Tongue (tissue), 2 donors: Measurements from ENCODE around the gene PGR. TPM values are rescaled to one million over a fixed set of nuclear protein-coding genes. Genes with fewer than 3 reads are reported as not detected.

Source experiments
- DNase-seq: peaks from one replicate; pipeline ENCODE4 v3.0.0-alpha.2; 2015
- total RNA-seq: library from RNA; depleted of rRNA; stranded (reverse); fragments of >200 nt; gene quantifications from one replicate; pipeline ENCODE4 v1.2.3, GENCODE V29; 2014

Gene PGR
- total RNA-seq, 1 donor from 2014 or later: 0.10 TPM

DNA sequence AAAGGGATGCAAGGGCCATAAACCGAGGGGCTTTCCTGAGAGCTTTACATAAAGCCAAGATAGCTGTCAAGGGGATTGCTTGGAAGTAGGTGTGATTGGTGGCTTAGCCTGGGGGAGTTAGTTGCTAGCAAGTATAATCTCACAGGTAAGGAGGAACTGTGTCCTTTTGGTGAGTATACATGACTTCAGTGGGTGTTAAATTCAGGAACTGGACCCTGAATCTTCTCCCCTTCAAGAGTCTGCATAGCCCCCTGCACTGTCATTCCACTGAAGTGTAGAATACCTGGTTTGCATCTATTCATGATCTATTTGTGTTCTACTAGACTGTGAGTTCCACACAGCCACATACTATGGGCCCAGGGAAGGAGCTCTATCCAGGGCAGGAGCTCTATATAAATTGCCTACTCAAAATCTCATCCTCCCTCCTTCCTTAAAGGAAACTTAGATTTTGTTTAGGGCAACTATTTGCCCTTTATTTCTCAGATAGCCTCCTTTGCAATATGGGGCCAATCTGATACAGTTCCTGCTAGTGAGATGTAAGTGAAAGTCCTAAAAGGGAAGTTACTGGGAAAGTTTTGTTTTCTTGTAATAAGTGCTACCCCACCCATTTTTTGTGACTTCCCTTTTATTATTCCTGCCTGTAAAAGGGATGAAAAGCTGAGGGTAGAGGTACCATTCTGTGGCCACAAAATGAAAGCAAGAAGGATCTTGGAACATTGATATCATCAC is 120.5 kb downstream of the PGR start:
- no peak for DNase-seq

DNA sequence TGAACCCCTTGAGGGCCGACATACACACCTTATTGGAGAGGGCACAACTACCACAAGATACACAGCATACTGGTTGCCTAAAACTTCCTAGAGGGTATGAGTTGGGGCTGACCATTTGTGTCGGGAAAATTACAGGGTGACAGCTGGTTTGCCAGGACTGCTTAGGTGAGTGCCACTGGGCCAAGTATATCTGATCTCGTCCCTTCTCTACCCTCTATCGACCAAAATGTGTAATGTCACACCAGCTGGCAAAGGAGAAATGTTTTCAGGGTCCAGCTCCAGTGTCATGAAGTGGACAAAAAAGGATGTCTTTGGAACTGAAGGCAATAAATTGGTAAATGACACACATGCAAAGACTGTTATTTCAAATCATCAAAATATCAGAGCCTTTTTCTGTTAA is 126.1 kb downstream of the PGR start:
- no peak for DNase-seq

DNA sequence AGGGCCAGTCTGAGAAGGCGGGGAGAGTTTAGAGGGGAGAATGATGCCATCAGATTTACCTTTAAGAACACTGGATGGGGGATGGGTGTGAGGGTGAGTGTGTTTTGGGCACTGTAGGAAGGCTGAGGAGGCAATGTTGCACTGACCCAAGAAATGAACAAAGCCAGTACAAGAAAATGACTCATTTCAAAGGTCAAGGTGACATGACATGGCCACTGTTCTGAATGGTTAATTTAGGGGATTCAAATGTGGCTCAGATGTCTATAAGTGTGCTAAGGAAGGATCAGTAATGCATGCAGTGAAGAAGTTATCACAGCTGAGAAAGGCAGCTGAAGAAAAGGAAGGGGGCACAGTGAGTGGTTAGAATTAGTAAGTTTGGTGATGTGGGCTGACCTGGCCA is 129.9 kb downstream of the PGR start:
- no peak for DNase-seq

DNA sequence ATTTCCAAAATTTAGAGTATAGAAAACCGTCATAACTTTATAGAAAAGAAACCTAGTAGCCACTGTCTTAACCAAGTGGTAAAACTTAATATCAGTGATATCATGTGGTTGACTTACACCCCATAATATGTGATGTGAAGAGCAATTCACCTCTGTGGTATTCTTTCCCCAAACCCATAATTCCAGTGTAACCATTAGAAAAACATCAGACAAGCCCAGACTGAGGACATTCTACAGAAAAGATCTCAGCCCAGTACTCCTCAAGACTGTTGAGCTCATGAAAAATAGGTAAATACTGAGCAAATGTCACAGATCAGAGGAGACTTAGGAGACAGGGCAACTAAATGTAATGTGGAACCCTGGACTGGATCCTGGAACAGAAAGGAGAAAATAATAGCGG is 134.6 kb downstream of the PGR start:
- no peak for DNase-seq

DNA sequence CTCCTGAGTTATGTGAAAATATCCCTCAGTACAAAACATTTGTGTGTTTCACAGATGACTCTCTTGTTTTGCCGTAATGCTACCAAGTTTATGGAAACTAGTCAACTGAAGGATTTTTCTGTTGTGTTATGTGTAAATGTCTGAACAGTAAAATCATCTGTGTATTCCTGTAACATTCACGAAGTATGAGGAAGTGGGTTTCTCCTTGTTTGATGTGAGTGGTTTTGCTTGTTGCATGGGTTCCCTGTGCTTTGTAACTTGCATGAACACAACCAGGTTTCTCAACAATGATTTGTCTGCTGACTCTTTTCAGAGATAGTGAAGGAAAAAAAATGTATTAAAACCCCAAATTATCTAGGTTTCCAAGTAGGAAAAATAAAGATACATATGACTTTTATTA is 138.1 kb downstream of the PGR start:
- DNase-seq: no peak

DNA sequence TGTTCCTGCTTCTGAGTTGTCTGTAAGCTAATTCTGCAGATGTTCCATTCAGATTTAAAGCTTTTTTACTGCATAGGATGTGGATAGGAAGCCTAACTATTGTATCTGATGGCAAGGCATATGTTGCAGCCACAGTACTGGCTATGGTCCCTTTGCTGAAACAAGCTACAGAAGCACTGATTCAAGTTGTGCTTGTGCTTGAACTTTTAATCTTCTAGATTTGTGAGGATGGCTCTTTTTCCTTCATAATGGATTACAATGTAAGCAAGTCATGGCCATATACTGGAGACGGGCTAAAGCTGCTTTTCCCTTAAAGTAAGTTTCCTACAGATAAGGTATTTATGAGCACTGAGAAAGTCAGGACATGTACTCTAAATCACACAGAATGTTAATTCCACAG is 138.7 kb downstream of the PGR start:
- DNase-seq: no peak

DNA sequence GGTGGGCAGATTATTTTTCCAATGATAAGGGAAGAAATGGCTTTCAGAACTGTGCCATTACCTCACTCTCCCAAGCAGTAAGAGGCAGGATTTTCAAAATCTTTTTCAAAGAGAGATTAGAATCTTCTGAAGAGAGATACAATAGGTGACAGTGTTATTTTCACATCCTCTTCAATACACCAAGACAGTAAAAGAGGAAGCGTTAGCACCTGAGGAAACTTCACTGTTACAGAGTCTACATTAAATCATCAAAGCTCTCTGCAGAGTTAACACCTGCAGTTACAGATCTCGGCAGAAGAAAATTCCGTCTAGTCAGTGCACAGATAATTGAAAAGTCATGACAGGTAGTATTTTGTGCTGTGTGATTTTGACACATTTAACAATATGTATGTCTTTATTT is 144.9 kb downstream of the PGR start:
- DNase-seq: no peak

DNA sequence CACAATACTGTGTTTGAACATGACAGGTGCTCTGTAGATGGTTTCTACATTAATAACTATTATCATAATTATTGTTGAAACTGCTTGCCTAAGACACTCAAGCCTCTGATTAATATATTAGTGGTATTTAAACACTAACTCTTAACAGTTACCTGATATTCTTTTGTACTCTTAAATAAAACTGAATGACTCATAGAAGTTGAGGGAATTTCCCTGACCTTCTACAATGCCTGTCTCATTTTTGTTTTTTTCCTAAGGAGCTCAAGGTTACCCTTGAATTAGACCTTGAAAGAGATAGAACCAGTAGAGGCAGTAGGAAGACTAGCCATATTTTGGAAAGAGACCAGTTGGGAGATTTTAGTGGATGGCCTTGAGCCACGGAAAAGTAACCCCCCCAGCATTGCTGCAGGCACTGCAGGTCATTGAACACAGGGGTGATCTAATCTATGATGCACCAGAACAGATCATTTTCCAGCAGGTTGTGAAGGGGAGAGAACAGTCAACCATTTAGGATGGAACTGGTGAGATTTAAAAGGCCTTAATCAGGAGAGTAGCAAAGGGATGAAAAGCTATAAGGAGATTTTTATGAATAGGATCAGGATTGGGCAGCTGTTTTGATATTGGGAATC is 148.3 kb downstream of the PGR start:
- DNase-seq: no peak

DNA sequence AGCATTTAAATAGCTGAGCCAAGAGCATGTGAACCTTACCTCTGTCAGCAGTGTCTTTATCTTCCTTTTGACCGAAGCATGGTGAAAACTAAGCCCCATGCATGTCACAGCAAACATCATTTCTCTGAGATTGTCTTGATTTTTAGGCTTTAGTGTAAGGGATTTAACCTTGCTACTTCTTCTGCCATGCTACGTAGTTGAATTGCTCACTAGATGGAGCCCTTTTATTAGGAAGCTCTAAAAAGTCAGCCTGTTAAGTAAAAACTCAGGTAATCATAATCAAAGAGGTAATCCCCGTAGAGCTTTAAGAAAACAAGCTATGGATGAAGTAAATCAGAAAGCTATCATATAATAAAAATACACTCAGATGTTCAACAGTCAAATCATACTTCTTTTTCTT is 149.5 kb downstream of the PGR start:
- DNase-seq: peak; percentile 25
